ENCODE results near the gene RAB23.

DNA sequence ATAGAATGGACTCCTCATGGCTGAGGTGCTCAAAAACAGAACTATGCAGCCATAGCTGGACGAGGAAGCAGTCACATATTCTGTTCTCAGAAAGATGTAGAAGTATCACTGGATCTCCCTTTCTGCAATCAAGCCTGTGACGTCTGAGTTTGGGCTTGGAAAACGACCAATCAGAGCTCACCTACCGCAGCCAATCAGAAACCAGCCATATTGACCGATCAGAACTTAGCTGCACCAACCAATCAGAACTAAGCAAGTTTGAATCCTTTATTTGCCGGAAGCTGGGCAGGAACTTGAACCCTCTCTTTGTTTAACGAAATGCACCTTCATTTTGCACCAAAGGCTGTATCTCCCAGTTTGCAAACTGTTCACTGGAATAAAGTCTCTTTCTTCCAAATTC is 21.8 kb upstream of the RAB23 start:
- TF ChIP-seq CTCF (IDR thresholded peaks at IDR 0.05; ENCODE audit: poor library complexity) (no peak), EZH2 (IDR thresholded peaks at IDR 0.05; ENCODE audit: borderline replicate concordance) (no peak), EZH2phosphoT487 (IDR thresholded peaks at IDR 0.05; ENCODE audit: low read depth, severe bottlenecking, unreplicated experiment) (no peak)
